Measurements from ENCODE around the gene PARP14. TPM values are rescaled to one million over a fixed set of nuclear protein-coding genes. Genes with fewer than 3 reads are reported as not detected.
A peak's percentile ranks its signal among the peaks of the same experiment; 100 is the strongest.

The PARP14 gene
- total and polyA plus RNA-seq, 2 donors (not counting 3 experiments of a cell fraction or from before 2014, with no cell fraction given): 19.7 to 41.5 TPM

- ChIA-PET POLR2A (no interaction called here), CTCF (no interaction called here)
- no TSS peak for BruUV-seq (replicated peaks)
- DNase-seq (ENCODE audit: low read depth, low spot score) (no peak), FAIRE-seq (no peak)
- no peaks in the 10 kb centered on the region for H3K9me3 ChIP-seq (replicated peaks; ENCODE audit: control insufficient read depth, insufficient read depth, low read length)
- no peaks in the 10 kb centered on the region for H3K4me1 ChIP-seq (ENCODE audit: control insufficient read depth, extremely low read depth, insufficient read depth, low read length)
- H2AFZ ChIP-seq (ENCODE audit: low read depth, low read length): peak overlapping the region; percentile 17
- TF ChIP-seq POLR2A (IDR thresholded peaks at IDR 0.05; ENCODE audit: low read depth, low read length) (no peak), CTCF (IDR thresholded peaks at IDR 0.05; ENCODE audit: extremely low read depth in 1 of 2, insufficient read depth in 1 of 2, low read depth in 1 of 2, low read length in 2 of 2) (no peak), EZH2 (IDR thresholded peaks at IDR 0.05; ENCODE audit: borderline replicate concordance, low read depth, low read length, severe bottlenecking) (no peak), JUN (IDR thresholded peaks at IDR 0.05; ENCODE audit: borderline replicate concordance, insufficient read depth, insufficient read length, low read depth) (no peak), MAX (IDR thresholded peaks at IDR 0.05; ENCODE audit: insufficient read depth, insufficient read length) (no peak), MYC (IDR thresholded peaks at IDR 0.05; ENCODE audit: low read depth, low read length) (no peak), GATA2 (IDR thresholded peaks at IDR 0.05; ENCODE audit: insufficient read depth, insufficient read length, low read depth, low read length) (no peak), POLR2AphosphoS5 (IDR thresholded peaks at IDR 0.05; ENCODE audit: insufficient read depth, low read depth, low read length) (no peak), FOS (IDR thresholded peaks at IDR 0.05; ENCODE audit: borderline replicate concordance, insufficient read depth, low read length) (no peak)
- no peaks in the 10 kb centered on the region for H3K79me2 ChIP-seq (ENCODE audit: control insufficient read depth, insufficient read depth, low read length)
- dilution Hi-C loops (cut with MboI; ENCODE audit: extremely low pct_ligation_motif_present, low sequenced_read_pairs): no loop called here
- no peaks in the 10 kb centered on the region for H3K36me3 ChIP-seq (ENCODE audit: control insufficient read depth in 2 of 2, extremely low read depth in 1 of 2, insufficient read depth in 2 of 2, low read length in 2 of 2)
- no peak overlapping the region for H3K27ac ChIP-seq (ENCODE audit: insufficient read depth, low read depth, low read length)
- no peaks in the 10 kb centered on the region for H4K20me1 ChIP-seq (replicated peaks; ENCODE audit: control insufficient read depth, extremely low read depth, insufficient read depth, low read length)
- H3K9ac ChIP-seq (replicated peaks; ENCODE audit: extremely low read depth, insufficient read depth, low read length): no peak overlapping the region
- H3K9me1 ChIP-seq (replicated peaks; ENCODE audit: control insufficient read depth, extremely low read depth, insufficient read depth, low read length): no peaks in the 10 kb centered on the region
- no peak overlapping the region for H3K4me3 ChIP-seq (replicated peaks in 1 of 3; ENCODE audit: insufficient read depth in 1 of 3, low read depth in 1 of 3, low read length in 3 of 3)
- intact Hi-C loops (cut with micrococcal nuclease): no loop called here
- H3K4me2 ChIP-seq (ENCODE audit: insufficient read depth, low read length): no peak overlapping the region
- H3K27me3 ChIP-seq (ENCODE audit: control insufficient read depth in 2 of 2, insufficient read depth in 2 of 2, low read length in 2 of 2): peaks cover 8 to 9% of the 10 kb centered on the region in 2 experiments
Measured at GRCh38 chr3:122660297-122660974, 20.2 kb upstream of the PARP14 start.

Measured in endothelial cell of umbilical vein (primary cell).